Progenitor cell of endocrine pancreas (in vitro differentiated cells): Measurements from ENCODE around the gene PNPLA2. TPM values are rescaled to one million over a fixed set of nuclear protein-coding genes. Genes with fewer than 3 reads are reported as not detected.
A peak's percentile ranks its signal among the peaks of the same experiment; 100 is the strongest.

ENCODE experiments used
- DNase-seq: peaks from one replicate; pipeline ENCODE4 v3.0.0; 2021; ENCODE audit warnings: low spot score; ENCODE audit not compliant: unreplicated experiment
- H3K27ac Mint-ChIP-seq: 2 replicates; pipeline ENCODE4 v1.8.0; 2021; ENCODE audit warnings: mild to moderate bottlenecking, moderate library complexity, mixed read lengths
- H3K27me3 Mint-ChIP-seq: 2 replicates; pipeline ENCODE4 v1.8.0; 2021; ENCODE audit warnings: mixed read lengths
- H3K36me3 Mint-ChIP-seq: 2 replicates; pipeline ENCODE4 v1.8.0; 2022; ENCODE audit warnings: mixed read lengths; ENCODE audit not compliant: insufficient read depth
- H3K4me1 Mint-ChIP-seq: 2 replicates; pipeline ENCODE4 v1.8.0; 2021; ENCODE audit warnings: low read depth, mixed read lengths
- H3K4me3 Mint-ChIP-seq: 2 replicates; pipeline ENCODE4 v1.8.0; 2021; ENCODE audit warnings: low read depth, mild to moderate bottlenecking, moderate library complexity, mixed read lengths
- H3K9me3 Mint-ChIP-seq: 2 replicates; pipeline ENCODE4 v1.8.0; 2021; ENCODE audit warnings: low read depth, mixed read lengths
- CTCF ChIP-seq: fragments of 200-600 bp; sonication (generic); IDR thresholded peaks from one replicate; pipeline ENCODE4 v1.5.0; 2021; ENCODE audit warnings: antibody characterized with exemption, mild to moderate bottlenecking; ENCODE audit not compliant: unreplicated experiment
- long read RNA-seq: library from polyadenylated mRNA; unstranded; transcript quantifications from one replicate; pipeline ENCODE4 v2.0.0, GENCODE V29; 2020
- total RNA-seq: library from RNA; stranded (reverse); gene quantifications from 2 replicates; pipeline ENCODE4 v1.2.1, GENCODE V29; 2021

PNPLA2 gene, protein sequence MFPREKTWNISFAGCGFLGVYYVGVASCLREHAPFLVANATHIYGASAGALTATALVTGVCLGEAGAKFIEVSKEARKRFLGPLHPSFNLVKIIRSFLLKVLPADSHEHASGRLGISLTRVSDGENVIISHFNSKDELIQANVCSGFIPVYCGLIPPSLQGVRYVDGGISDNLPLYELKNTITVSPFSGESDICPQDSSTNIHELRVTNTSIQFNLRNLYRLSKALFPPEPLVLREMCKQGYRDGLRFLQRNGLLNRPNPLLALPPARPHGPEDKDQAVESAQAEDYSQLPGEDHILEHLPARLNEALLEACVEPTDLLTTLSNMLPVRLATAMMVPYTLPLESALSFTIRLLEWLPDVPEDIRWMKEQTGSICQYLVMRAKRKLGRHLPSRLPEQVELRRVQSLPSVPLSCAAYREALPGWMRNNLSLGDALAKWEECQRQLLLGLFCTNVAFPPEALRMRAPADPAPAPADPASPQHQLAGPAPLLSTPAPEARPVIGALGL
- total RNA-seq = 47.3 and 51.1 TPM in 2 replicates
- long read RNA-seq, partial matches to known transcripts = 1 of 1 reads
- long read RNA-seq, other reads (novel, unspliced or antisense) = 0 of 1 reads

GRCh38 chr11:818396-819128 lies at the start of gene PNPLA2:
TSS of gene PNPLA2 (plus strand) at chr11:818914. CDS start at chr11:819719, 805 bp downstream.
- H3K27ac Mint-ChIP-seq = peak within 1 kb of the TSS; percentile 56
- no peaks in the 10 kb centered on the region for H3K27me3 Mint-ChIP-seq
- H3K36me3 Mint-ChIP-seq = peaks cover 4% of the 10 kb centered on the region
- peaks cover 2% of the 10 kb centered on the region for H3K4me1 Mint-ChIP-seq
- peak within 1 kb of the TSS; percentile 77 for H3K4me3 Mint-ChIP-seq
- TF ChIP-seq CTCF = no peak
- no peak for DNase-seq
- H3K9me3 Mint-ChIP-seq = no peaks in the 10 kb centered on the region

- TF ChIP-seq CTCF = no peak
- no peak for DNase-seq
- H3K4me3 Mint-ChIP-seq = no peak overlapping the region
Measured at GRCh38 chr11:769887-770641, 48.6 kb upstream of the PNPLA2 start.

DNA sequence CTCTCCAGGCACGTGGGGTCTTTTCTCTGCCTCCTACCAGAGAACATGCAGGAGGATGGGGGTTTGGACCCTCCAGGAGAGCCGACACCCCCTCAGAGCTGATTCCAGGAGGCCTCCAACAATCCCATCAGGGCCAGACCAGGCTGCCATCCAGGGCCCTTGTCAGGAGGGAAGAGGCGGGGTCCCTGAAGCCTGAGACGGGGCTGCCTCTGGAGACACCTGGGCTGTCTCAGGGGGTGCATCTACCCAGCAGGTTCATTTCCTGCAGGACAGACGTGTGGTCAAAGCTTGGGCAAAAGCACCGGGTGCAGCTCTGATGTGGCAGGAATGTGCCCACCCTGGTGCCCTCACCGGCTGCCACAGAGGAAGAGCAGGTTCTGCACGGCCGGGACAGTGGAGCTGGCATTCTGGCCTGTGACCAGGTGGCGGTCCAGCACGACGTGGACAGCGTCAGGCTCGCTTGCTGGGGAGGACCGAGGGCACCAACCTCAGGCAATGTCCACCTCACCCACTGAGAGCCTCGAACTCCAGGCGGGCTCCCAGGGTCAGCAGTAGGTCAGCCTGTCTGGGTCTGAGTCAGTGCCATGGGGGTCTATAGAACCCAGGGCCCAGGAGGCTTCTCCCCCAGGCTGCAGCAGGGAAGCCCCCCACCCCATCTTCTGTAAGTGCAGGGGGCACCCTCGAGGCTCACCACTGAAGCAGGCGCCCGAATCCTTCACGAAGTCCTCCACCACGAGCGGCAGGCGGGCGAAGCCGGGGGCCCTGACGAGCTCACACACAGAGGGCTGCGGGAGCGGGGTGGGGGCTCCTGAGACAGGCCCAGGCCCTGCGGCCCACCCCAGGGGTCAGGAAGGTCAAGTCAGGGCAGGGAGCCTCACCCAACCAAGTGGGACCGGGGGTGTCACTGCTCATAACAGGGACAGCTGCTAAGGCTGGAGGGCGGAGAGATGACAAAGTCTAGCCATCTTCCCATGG lies 47.8 kb upstream of the PNPLA2 start:
- Mint-ChIP-seq H3K9me3 (no peaks in the 10 kb centered on the region), H3K4me3 (no peak overlapping the region), H3K27ac (no peak overlapping the region), H3K4me1 (peaks cover 3% of the 10 kb centered on the region), H3K27me3 (no peaks in the 10 kb centered on the region), H3K36me3 (peaks cover 1% of the 10 kb centered on the region)
- no peak for DNase-seq
- no peak for TF ChIP-seq CTCF

More at GRCh38 chr11:769887-770641, 48.6 kb upstream of the PNPLA2 start:
- Mint-ChIP-seq H3K27ac (no peak overlapping the region), H3K36me3 (peaks cover 1% of the 10 kb centered on the region), H3K27me3 (no peaks in the 10 kb centered on the region), H3K4me1 (no peaks in the 10 kb centered on the region), H3K9me3 (no peaks in the 10 kb centered on the region)

GRCh38 chr11:771617-772204 lies 47.0 kb upstream of the PNPLA2 start:
- Mint-ChIP-seq H3K27ac (no peak overlapping the region), H3K9me3 (no peaks in the 10 kb centered on the region), H3K4me1 (peaks cover 7% of the 10 kb centered on the region), H3K27me3 (no peaks in the 10 kb centered on the region), H3K36me3 (no peaks in the 10 kb centered on the region), H3K4me3 (no peak overlapping the region)
- TF ChIP-seq CTCF = no peak
- DNase-seq = no peak
